22Rv1 (cell line): ENCODE data around the gene SULT1A1.

Experiments
- ZFX ChIP-seq: fragments of 450-650 bp; IDR thresholded peaks from 2 replicates; pipeline ENCODE4 v1.6.1; 2017; ENCODE audit warnings: antibody characterized with exemption, borderline replicate concordance
- TF ChIP-seq, protein P1 (sequence below): fragments of 450-650 bp; IDR thresholded peaks from 2 replicates; pipeline ENCODE4 v1.5.1; 2017; ENCODE audit warnings: mild to moderate bottlenecking

- TF ChIP-seq, protein P1, sequence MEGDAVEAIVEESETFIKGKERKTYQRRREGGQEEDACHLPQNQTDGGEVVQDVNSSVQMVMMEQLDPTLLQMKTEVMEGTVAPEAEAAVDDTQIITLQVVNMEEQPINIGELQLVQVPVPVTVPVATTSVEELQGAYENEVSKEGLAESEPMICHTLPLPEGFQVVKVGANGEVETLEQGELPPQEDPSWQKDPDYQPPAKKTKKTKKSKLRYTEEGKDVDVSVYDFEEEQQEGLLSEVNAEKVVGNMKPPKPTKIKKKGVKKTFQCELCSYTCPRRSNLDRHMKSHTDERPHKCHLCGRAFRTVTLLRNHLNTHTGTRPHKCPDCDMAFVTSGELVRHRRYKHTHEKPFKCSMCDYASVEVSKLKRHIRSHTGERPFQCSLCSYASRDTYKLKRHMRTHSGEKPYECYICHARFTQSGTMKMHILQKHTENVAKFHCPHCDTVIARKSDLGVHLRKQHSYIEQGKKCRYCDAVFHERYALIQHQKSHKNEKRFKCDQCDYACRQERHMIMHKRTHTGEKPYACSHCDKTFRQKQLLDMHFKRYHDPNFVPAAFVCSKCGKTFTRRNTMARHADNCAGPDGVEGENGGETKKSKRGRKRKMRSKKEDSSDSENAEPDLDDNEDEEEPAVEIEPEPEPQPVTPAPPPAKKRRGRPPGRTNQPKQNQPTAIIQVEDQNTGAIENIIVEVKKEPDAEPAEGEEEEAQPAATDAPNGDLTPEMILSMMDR: no peak
- no peak for TF ChIP-seq ZFX
Measured at GRCh38 chr16:28596115-28596630, 13.7 kb downstream of the SULT1A1 start.
